HL-60 (cell line): ENCODE results near the gene FSIP1.

Source experiments
- CTCF ChIP-seq: IDR thresholded peaks from one replicate; pipeline ENCODE4 v1.5.1; 2011; ENCODE audit warnings: low read length, control low read depth, inconsistent platforms; ENCODE audit not compliant: insufficient read depth
- GABPA ChIP-seq: IDR thresholded peaks from 2 replicates; pipeline ENCODE4 v1.6.1; 2012; ENCODE audit warnings: low read depth
- POLR2AphosphoS5 ChIP-seq: IDR thresholded peaks from 2 replicates; pipeline ENCODE4 v1.6.1; 2012; ENCODE audit warnings: low read depth
- REST ChIP-seq: IDR thresholded peaks from 2 replicates; pipeline ENCODE4 v1.6.1; 2012; ENCODE audit warnings: low read depth; ENCODE audit not compliant: insufficient replicate concordance
- SPI1 ChIP-seq: IDR thresholded peaks from 2 replicates; pipeline ENCODE4 v1.6.1; 2012; ENCODE audit warnings: low read depth, mild to moderate bottlenecking, borderline replicate concordance

- TF ChIP-seq CTCF (peak; percentile 69), POLR2AphosphoS5 (no peak), REST (no peak), GABPA (no peak), SPI1 (no peak)
Measured at GRCh38 chr15:39580117-39580484, 202.5 kb downstream of the FSIP1 start.
